ENCODE measurements around the gene ZNF688.

DNA sequence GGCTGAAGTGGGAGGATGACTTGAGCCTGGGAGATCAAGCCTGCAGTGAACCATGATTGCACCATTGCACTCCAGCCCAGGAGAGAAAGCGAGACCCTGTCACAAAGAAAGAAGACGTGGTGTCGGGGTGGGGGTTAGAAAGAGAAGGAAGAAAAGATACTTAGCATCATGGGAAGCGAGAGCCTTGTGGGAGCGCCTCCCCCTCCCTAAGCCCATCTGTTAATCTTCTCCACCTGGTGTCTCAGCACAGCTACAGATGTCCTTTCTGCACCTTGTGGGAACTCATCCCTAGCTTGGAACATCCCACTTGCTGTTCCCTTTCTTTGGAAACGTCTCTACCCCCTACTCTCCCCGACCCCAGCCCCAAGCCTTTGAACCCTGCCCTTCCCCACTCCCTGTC lies 6.0 kb downstream of the ZNF688 start:
- no peak for TF ChIP-seq CTCF (IDR thresholded peaks at IDR 0.05)
- TF ChIP-seq POLR2A (IDR thresholded peaks at IDR 0.05), result no peak

Measured in uterus (tissue), 2 donors.